Activated naive CD4-positive, alpha-beta T cell treated with anti-CD3 and anti-CD28 coated beads for 36 hours (primary cell): Measurements from ENCODE around the gene SRP68. TPM values are rescaled to one million over a fixed set of nuclear protein-coding genes. Genes with fewer than 3 reads are reported as not detected.

Experiments
- CTCF ChIA-PET: fragments of 350-600 bp; sonication (Branson Sonifier 250); formaldehyde crosslinking; loops from one replicate; lab custom pipeline; 2021; ENCODE audit warnings: antibody characterized with exemption; lab: Charles Lee
- DNase-seq: peaks from one replicate; pipeline ENCODE4 v3.0.0-alpha.2; 2020
- H3K27ac Mint-ChIP-seq: one replicate; pipeline ENCODE4 v1.8.0; 2021; ENCODE audit warnings: mild to moderate bottlenecking, mixed read lengths
- H3K27me3 Mint-ChIP-seq: one replicate; pipeline ENCODE4 v1.8.0; 2021; ENCODE audit warnings: low read depth, mixed read lengths
- H3K36me3 Mint-ChIP-seq: one replicate; pipeline ENCODE4 v1.8.0; 2021; ENCODE audit warnings: low read depth, mixed read lengths
- H3K4me1 Mint-ChIP-seq: one replicate; pipeline ENCODE4 v1.8.0; 2021; ENCODE audit warnings: low read depth, mixed read lengths
- H3K4me3 Mint-ChIP-seq: one replicate; pipeline ENCODE4 v1.8.0; 2021; ENCODE audit warnings: mild to moderate bottlenecking, moderate library complexity, mixed read lengths
- H3K9me3 Mint-ChIP-seq: one replicate; pipeline ENCODE4 v1.8.0; 2021; ENCODE audit warnings: mixed read lengths
- intact Hi-C: fragments of 100-400 bp; cut with micrococcal nuclease; formaldehyde crosslinking; loops from one replicate; pipeline ENCODE4 v1.15.1; 2023
- total RNA-seq, 2 experiments: library from RNA; stranded (reverse); gene quantifications; one replicate each; pipeline ENCODE4 v1.2.3, GENCODE V29; 2021

The SRP68 gene
- total RNA-seq, 2 experiments from 2014 or later: 127 to 131 TPM

DNA sequence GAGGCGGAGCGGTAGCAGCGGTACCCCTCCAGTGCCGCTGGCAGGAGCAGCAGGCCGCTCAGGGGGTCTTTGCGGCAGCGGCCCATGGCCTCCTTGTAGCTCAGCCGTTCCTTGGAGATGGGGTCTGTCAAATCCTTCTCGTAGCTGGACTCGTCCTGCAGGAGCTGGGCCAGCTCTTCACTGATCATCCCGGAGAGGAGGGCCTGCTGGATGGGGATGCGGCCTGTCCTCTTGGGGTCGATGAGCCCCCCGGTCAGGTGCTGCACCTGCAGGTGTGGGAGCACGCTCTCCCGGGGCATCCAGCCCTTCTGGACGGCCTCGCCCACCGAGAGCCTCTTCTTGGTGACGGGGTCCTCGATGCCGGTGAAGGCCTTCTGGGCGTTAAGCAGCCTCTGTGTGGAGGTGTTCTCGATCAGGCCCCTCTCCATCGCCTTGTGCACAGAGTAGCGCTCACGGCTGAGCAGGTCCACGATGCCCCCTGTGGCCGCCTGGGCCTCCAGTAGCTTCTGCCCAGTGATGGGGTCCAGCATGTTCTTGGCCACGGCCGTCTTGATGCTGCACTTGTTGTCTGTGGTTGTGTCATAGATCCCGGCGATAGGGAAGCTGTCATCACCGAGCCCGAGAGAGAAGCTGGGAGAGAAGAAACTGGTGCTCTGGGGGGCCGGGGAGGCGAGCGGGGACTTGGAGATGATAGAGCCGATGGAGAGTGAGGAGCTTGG lies 65.0 kb downstream of the SRP68 start:
- H3K27ac Mint-ChIP-seq: no peak overlapping the region

DNA sequence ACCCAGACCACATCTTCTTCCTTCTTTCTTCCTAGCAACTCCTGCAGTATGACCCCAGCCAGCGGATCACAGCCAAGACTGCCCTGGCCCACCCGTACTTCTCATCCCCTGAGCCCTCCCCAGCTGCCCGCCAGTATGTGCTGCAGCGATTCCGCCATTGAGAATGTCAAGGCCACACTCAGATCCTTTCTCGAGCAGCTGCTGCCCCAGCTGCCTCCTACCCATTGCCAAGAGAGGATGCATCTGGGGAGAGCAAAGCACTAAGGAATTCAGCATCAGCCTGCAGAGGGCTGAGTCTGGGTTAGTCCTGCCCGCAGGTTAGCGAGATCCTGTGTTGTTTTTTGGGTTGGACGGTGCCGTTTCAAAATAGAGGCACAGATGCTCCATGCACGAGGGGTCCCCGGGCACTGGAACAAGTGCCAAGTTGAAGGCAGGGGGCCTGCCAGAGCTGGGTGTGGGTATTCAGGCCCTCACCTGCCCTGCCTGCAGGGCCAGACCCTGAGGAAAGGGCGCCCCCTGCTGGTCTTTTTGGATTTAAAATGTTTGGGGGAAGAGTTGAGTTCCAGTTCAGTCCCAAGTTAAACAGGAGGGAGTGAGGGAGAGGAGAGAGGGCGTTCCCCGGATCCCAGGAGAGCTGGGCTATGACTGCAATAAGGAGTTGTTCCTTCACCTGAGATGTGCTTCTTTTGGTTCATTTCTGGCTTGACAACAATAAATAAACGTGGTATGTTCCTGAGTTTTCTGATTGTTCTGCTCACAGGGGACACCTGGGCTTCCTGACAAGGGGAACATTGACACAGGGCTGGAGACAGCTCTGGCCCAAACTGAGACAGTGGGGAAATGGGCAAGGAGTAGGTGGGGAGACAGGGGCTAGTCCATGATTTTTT lies 66.8 kb downstream of the SRP68 start:
- Mint-ChIP-seq H3K27ac (no peak overlapping the region), H3K4me3 (no peak overlapping the region), H3K4me1 (no peaks in the 10 kb centered on the region), H3K9me3 (no peaks in the 10 kb centered on the region), H3K36me3 (no peaks in the 10 kb centered on the region), H3K27me3 (no peaks in the 10 kb centered on the region)
- intact Hi-C loops: loop anchor here (1.0 to 10.0 kb wide), 2 partner anchors 100 to 251 kb away; no protein-coding TSS in a partner anchor
- peak; percentile 95 for DNase-seq
- CTCF ChIA-PET: interaction anchor here (0.6 to 11.2 kb wide), 30 partner anchors 7 to 539 kb away, joined by 3 to 124 read pairs (median 4); partner anchors contain the start of genes EXOC7, FBF1, MRPL38 and WBP2

More for the DNA sequence above, 65.0 kb downstream of the SRP68 start:
- Mint-ChIP-seq H3K4me3 (no peak overlapping the region), H3K27me3 (no peaks in the 10 kb centered on the region), H3K36me3 (no peaks in the 10 kb centered on the region), H3K4me1 (no peaks in the 10 kb centered on the region), H3K9me3 (no peaks in the 10 kb centered on the region)
- intact Hi-C loops: loop anchor here (10.0 kb wide), 1 partner anchor 252 kb away; no protein-coding TSS in a partner anchor
- DNase-seq: no peak
- CTCF ChIA-PET: interaction anchor here (0.7 to 11.7 kb wide), 7 partner anchors 6 to 267 kb away, joined by 3 to 124 read pairs (median 4); partner anchors contain the start of genes CDK3 and MRPL38

- Mint-ChIP-seq H3K4me3 (no peak overlapping the region), H3K27ac (no peak overlapping the region), H3K36me3 (no peaks in the 10 kb centered on the region), H3K27me3 (no peaks in the 10 kb centered on the region), H3K9me3 (no peaks in the 10 kb centered on the region), H3K4me1 (no peaks in the 10 kb centered on the region)
- DNase-seq: no peak
- intact Hi-C loops: loop anchor here (1.0 to 10.0 kb wide), 2 partner anchors 100 to 250 kb away; no protein-coding TSS in a partner anchor
- CTCF ChIA-PET: interaction anchor here (0.6 to 11.2 kb wide), 25 partner anchors 8 to 540 kb away, joined by 3 to 124 read pairs (median 4); partner anchors contain the start of genes EXOC7, FBF1, MRPL38 and WBP2
Measured at GRCh38 chr17:76004750-76005262, 67.5 kb downstream of the SRP68 start.

DNA sequence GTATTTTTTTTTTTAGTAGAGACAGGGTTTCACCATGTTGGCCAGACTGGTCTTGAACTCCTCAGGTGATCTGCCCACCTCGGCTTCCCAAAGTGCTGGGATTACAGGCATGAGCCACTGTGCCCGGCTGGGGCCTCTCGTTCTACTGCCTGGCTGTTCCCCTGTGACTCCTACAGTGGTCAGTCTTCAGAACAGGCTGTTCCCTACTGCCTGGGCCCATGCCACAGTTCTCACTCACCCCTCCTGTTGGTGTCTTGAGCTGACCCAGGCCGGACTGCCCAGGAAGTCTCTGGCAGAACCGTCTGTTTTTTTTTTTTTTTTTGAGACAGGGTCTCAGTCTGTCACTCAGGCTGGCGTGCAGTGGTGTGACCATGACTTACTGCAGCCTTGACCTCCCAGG lies 68.4 kb downstream of the SRP68 start:
- CTCF ChIA-PET: interaction anchor here (0.5 to 11.2 kb wide), 14 partner anchors 9 to 568 kb away, joined by 3 to 124 read pairs (median 6); partner anchors contain the start of gene MRPL38
- DNase-seq: no peak
- Mint-ChIP-seq H3K27me3 (no peaks in the 10 kb centered on the region), H3K9me3 (no peaks in the 10 kb centered on the region), H3K4me3 (no peak overlapping the region), H3K36me3 (no peaks in the 10 kb centered on the region), H3K4me1 (no peaks in the 10 kb centered on the region), H3K27ac (no peak overlapping the region)
- intact Hi-C loops: loop anchor here (10.0 kb wide), 1 partner anchor 249 kb away; no protein-coding TSS in a partner anchor

- Mint-ChIP-seq H3K9me3 (no peaks in the 10 kb centered on the region), H3K27ac (no peak overlapping the region), H3K36me3 (no peaks in the 10 kb centered on the region), H3K4me1 (peaks cover 6% of the 10 kb centered on the region), H3K27me3 (no peaks in the 10 kb centered on the region), H3K4me3 (no peak overlapping the region)
- no peak for DNase-seq
- CTCF ChIA-PET: interaction anchor here (0.6 to 11.2 kb wide), 7 partner anchors 11 to 502 kb away, joined by 3 to 124 read pairs (median 3); partner anchors contain the start of gene MRPL38
- intact Hi-C loops: loop anchor here (10.0 kb wide), 1 partner anchor 247 kb away; no protein-coding TSS in a partner anchor
Measured at GRCh38 chr17:76002100-76002499, 70.2 kb downstream of the SRP68 start.

DNA sequence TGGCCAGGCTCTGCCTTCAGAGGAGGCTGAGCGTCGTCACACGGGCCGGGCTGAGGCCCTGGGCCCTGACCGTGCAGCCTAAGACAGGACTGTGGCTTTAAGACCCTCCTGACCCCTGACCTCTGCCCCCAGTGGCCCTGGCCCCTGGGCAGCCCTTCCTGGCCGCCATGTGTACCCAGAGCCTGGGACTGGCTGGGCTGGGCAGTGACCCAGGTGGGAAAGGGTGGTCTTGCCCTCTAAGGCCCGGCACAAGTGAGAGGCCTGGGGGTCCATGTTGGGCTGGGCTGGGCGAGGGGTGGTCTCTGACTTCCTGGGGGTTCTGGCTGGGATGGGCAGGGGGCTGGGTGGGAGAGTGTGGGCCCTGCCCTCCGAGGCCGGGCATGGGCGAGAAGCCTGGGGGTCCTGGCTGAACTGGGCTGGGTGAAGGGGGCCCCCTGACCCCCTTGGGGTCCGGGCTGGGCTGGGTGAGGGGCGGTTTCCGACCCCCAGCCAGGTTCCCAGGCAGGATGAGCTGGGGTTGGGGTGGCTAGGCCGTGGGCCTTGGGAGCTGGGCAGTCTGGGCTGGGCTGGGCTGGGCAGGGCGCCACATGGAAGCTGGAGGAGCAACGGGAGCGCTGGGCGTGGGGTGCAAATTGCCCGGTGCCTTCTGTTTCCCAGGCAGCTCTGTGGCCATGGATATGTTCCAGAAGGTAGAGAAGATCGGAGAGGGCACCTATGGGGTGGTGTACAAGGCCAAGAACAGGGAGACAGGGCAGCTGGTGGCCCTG lies 71.4 kb downstream of the SRP68 start, which contains the start of gene CDK3:
TSS of gene CDK3 (plus strand) at position 101 of the 767 bp plus-strand sequence. CDS start at position 672, 571 bp downstream.
- H3K27me3 Mint-ChIP-seq: no peaks in the 10 kb centered on the region
- peaks cover 14% of the 10 kb centered on the region for H3K4me1 Mint-ChIP-seq

DNA sequence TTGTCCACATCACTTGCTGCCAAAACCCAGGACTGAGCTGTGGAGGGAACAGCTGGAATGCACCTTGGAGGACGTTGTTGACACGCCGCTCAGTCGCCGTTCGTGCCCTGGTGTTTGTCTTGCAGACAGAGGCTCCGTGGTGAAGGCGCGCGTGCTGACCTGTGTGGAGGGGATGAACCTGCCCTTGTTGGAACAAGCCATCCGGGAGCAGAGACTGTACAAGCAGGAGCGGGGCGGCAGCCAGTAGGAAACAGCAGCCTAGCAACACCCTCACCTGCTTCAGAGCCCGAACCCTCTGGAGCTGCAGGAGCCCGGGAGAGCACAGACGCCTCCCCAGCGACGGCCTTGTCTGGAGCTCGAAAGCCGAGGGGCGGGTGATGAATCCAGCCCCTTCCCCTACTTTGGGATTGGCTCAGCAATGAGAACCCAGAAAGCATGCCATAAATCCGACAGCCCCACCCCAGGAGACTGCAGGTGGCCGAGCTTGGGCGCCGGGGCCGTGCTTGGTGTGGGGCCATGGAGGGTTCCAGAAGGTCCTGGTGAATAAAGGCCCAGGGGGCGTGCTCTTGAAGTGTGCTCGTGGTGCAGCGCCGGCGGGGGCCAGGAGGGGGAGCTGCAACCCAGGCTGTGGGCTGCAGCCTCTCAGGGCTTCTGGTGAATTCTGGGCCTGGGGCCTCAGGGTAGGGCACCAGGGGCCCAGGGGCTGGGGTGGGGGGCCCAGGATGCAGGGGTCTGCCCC lies 72.1 kb downstream of the SRP68 start:
- CTCF ChIA-PET: interaction anchor here (1.0 to 11.2 kb wide), 10 partner anchors 11 to 172 kb away, joined by 3 to 124 read pairs (median 4); no protein-coding TSS in a partner anchor
- H3K9me3 Mint-ChIP-seq: no peaks in the 10 kb centered on the region
- no peaks in the 10 kb centered on the region for H3K27me3 Mint-ChIP-seq
- H3K4me1 Mint-ChIP-seq: peaks cover 16% of the 10 kb centered on the region
- H3K4me3 Mint-ChIP-seq: no peak overlapping the region
- no peaks in the 10 kb centered on the region for H3K36me3 Mint-ChIP-seq
- intact Hi-C loops: loop anchor here (1.0 to 10.0 kb wide), 2 partner anchors 95 to 245 kb away; no protein-coding TSS in a partner anchor
- DNase-seq: peak; percentile 75
- no peak overlapping the region for H3K27ac Mint-ChIP-seq

More for the DNA sequence above, 71.4 kb downstream of the SRP68 start, which contains the start of gene CDK3:
- Mint-ChIP-seq H3K27ac (no peak within 1 kb of the TSS), H3K4me3 (no peak within 1 kb of the TSS), H3K36me3 (no peaks in the 10 kb centered on the region), H3K9me3 (no peaks in the 10 kb centered on the region)
- DNase-seq: no peak
- intact Hi-C loops: loop anchor here (1.0 to 10.0 kb wide), 2 partner anchors 96 to 246 kb away; no protein-coding TSS in a partner anchor
- CTCF ChIA-PET: interaction anchor here (1.0 to 11.2 kb wide), 9 partner anchors 12 to 173 kb away, joined by 3 to 124 read pairs (median 4); no protein-coding TSS in a partner anchor

GRCh38 chr17:75998327-75998795 lies 74.0 kb downstream of the SRP68 start:
- no peak overlapping the region for H3K27ac Mint-ChIP-seq
- no peaks in the 10 kb centered on the region for H3K27me3 Mint-ChIP-seq
- no peaks in the 10 kb centered on the region for H3K9me3 Mint-ChIP-seq
- no peak overlapping the region for H3K4me3 Mint-ChIP-seq
- intact Hi-C loops: no loop called here
- H3K4me1 Mint-ChIP-seq: peaks cover 16% of the 10 kb centered on the region
- no peaks in the 10 kb centered on the region for H3K36me3 Mint-ChIP-seq
- CTCF ChIA-PET: interaction anchor here (0.6 to 11.2 kb wide), 6 partner anchors 14 to 291 kb away, joined by 3 to 124 read pairs (median 4); partner anchors contain the start of gene MRPL38
- DNase-seq: no peak

DNA sequence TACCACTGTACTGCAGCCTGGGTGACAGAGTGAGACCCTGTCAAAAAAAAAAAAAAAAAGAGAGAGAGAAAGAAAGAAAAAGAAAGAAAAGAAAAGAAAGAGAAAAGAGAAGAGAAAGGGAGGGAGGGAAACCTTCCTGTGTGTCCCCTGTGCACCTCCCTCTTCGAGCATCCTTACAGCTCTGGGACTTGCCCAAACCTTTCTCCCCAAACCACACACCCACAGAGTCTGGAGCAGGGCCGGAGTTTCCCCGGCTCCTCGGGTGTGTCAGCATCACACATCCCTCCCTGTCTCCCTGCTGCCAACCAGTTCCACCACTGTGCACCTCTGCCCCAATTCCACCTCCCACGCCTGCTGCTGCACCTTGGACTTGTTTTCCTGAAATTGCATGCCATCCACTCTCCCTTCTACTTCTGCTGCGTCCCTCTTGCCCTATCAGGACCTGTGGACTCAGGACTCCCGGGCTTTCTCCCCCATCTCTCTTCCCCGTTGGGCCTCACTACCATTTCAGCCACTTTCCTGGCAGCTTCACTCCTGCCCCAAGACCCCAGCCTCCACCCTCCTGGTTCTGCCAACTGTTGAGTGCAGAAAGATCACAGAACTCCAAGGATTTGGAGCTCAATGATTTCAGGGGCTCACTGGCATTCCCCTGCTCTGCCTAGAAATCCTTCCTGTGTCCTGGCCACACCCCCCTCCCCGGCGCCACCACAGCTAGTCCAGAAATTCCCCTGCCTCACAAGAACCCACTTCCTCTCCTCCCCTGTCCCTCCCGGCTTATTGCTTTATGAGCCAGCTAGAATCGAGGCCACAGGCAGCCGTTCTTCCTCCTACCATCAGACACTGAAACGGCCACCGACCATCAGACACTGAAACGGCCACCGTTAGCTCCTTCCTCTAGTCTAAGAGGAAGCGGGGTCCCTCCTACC lies 75.4 kb downstream of the SRP68 start:
- intact Hi-C loops: loop anchor here (2.0 kb wide), 1 partner anchor 18 kb away; the partner anchor contains the start of genes ACOX1 and TEN1
- CTCF ChIA-PET: interaction anchor here (0.7 to 11.2 kb wide), 5 partner anchors 9 to 292 kb away, joined by 3 to 124 read pairs (median 5); no protein-coding TSS in a partner anchor
- Mint-ChIP-seq H3K36me3 (peaks cover 2% of the 10 kb centered on the region), H3K27ac (peak overlapping the region; percentile 81), H3K9me3 (no peaks in the 10 kb centered on the region), H3K4me3 (peak overlapping the region; percentile 43), H3K27me3 (no peaks in the 10 kb centered on the region), H3K4me1 (peaks cover 16% of the 10 kb centered on the region)
- peak; percentile 76 for DNase-seq
